Liver (tissue), 9 donors: Measurements from ENCODE around the gene HMG20B. TPM values are rescaled to one million over a fixed set of nuclear protein-coding genes. Genes with fewer than 3 reads are reported as not detected.

ENCODE experiments used
- DNase-seq: peaks from one replicate; pipeline ENCODE4 v3.0.0-alpha.2; 2017; ENCODE audit warnings: low spot score
- H3K27ac ChIP-seq, 2 donors: one replicate each; pipeline ENCODE4 v1.7.0; 2013; ENCODE audit warnings: inconsistent platforms in 2 of 2, low read length in 2 of 2, control low read depth in 1 of 2, low read depth in 1 of 2, mild to moderate bottlenecking in 1 of 2
- H3K27me3 ChIP-seq, 4 donors: one replicate each; pipeline versions ENCODE4 v1.6.1 to v1.7.0; 2013; ENCODE audit warnings: low read length in 3 of 4, inconsistent platforms in 1 of 4, mild to moderate bottlenecking in 1 of 4, moderate library complexity in 1 of 4; ENCODE audit not compliant: control insufficient read depth in 4 of 4, insufficient read depth in 4 of 4
- H3K36me3 ChIP-seq, 4 donors: one replicate each; pipeline versions ENCODE4 v1.6.1 to v1.7.0; 2013; ENCODE audit warnings: low read length in 3 of 4, mild to moderate bottlenecking in 3 of 4, low read depth in 1 of 4, moderate library complexity in 1 of 4; ENCODE audit not compliant: control insufficient read depth in 4 of 4, insufficient read depth in 3 of 4
- H3K4me1 ChIP-seq, 4 donors: one replicate each; pipeline versions ENCODE4 v1.6.1 to v1.7.0; 2013; ENCODE audit warnings: low read length in 3 of 4, mild to moderate bottlenecking in 3 of 4, moderate library complexity in 1 of 4; ENCODE audit not compliant: control insufficient read depth in 4 of 4, insufficient read depth in 4 of 4
- H3K4me3 ChIP-seq, 3 donors: one replicate each; pipeline versions ENCODE4 v1.6.1 to v1.7.0; 2013; ENCODE audit warnings: low read length in 3 of 3, control low read depth in 1 of 3, low read depth in 1 of 3, mild to moderate bottlenecking in 1 of 3
- H3K9ac ChIP-seq, 2 donors: one replicate each; pipeline ENCODE4 v1.7.0; 2013; ENCODE audit warnings: low read length in 2 of 2, mild to moderate bottlenecking in 2 of 2, moderate library complexity in 2 of 2, control low read depth in 1 of 2, low read depth in 1 of 2
- H3K9me3 ChIP-seq, 4 donors: one replicate each; pipeline versions ENCODE4 v1.6.1 to v1.7.0; 2013; ENCODE audit warnings: low read length in 3 of 4; ENCODE audit not compliant: control insufficient read depth in 4 of 4
- EGR1 ChIP-seq, 2 donors: IDR thresholded peaks; 2 replicates each; pipeline ENCODE4 v1.6.1; 2016 to 2018; ENCODE audit warnings: antibody characterized with exemption in 2 of 2, low read depth in 2 of 2
- GABPA ChIP-seq, 2 donors: IDR thresholded peaks in 1 of 2; conservative IDR thresholded peaks in 1 of 2; 2 replicates each; pipeline ENCODE4 v1.6.1; 2016; ENCODE audit warnings: antibody characterized with exemption in 2 of 2, mild to moderate bottlenecking in 1 of 2, moderate library complexity in 1 of 2
- HNF4A ChIP-seq, 2 donors: conservative IDR thresholded peaks; 2 replicates each; pipeline ENCODE4 v1.6.1; 2016; ENCODE audit warnings: antibody characterized with exemption in 2 of 2, mild to moderate bottlenecking in 2 of 2
- HNF4G ChIP-seq: IDR thresholded peaks from 2 replicates; pipeline ENCODE4 v1.6.1; 2016; ENCODE audit warnings: antibody characterized with exemption
- JUND ChIP-seq, 2 donors: IDR thresholded peaks; 2 replicates each; pipeline ENCODE4 v1.6.1; 2016; ENCODE audit warnings: antibody characterized with exemption in 2 of 2
- NR2F2 ChIP-seq: IDR thresholded peaks from 2 replicates; pipeline ENCODE4 v1.6.1; 2016; ENCODE audit warnings: antibody characterized with exemption
- RXRA ChIP-seq, 2 donors: IDR thresholded peaks; 2 replicates each; pipeline ENCODE4 v1.6.1; 2017 to 2018; ENCODE audit warnings: antibody characterized with exemption in 2 of 2, mild to moderate bottlenecking in 1 of 2
- SP1 ChIP-seq: IDR thresholded peaks from 2 replicates; pipeline ENCODE4 v1.6.1; 2018; ENCODE audit warnings: antibody characterized with exemption, mild to moderate bottlenecking
- YY1 ChIP-seq: IDR thresholded peaks from 2 replicates; pipeline ENCODE4 v1.6.1; 2016; ENCODE audit warnings: antibody characterized with exemption, mild to moderate bottlenecking
- whole genome bisulfite sequencing: extraction: QIAGEN DNeasy Blood & Tissue Kit; methylation state at CpG from one replicate; pipeline ENCODE4 v1.1.7; 2013; 5-methylcytosine and 5-hydroxymethylcytosine counted together
- polyA plus RNA-seq, 2 donors: library from polyadenylated mRNA; stranded (reverse) in 1 of 2; unstranded in 1 of 2; fragments of 200-250 nt in 1 of 2; fragments of >200 nt in 1 of 2; fragmentation: Nextera tagmentation in 1 of 2; extraction: Ambion mirVana in 1 of 2; gene quantifications; one replicate each; pipeline versions ENCODE4 v1.2.1 to v1.2.3, GENCODE V29; 2013 to 2015
- total RNA-seq, 2 donors: library from RNA; depleted of rRNA; stranded (reverse); fragments of >200 nt; gene quantifications; one replicate each; pipeline ENCODE4 v1.2.3, GENCODE V29; 2014
- TF ChIP-seq, protein P1 (sequence below): IDR thresholded peaks from 2 replicates; pipeline ENCODE4 v1.6.1; 2016; ENCODE audit warnings: antibody characterized with exemption
- TF ChIP-seq, protein P2 (sequence below): IDR thresholded peaks from 2 replicates; pipeline ENCODE4 v1.6.1; 2016; ENCODE audit warnings: antibody characterized with exemption
- TF ChIP-seq, protein P3 (sequence below): IDR thresholded peaks from 2 replicates; pipeline ENCODE4 v1.6.1; 2016; ENCODE audit warnings: antibody characterized with exemption
- donor health status: healthy.
- donor health status: healthy.
- donor health status: healthy.
- donor health status: healthy.
- donor health status: healthy.

The HMG20B gene
- total and polyA plus RNA-seq, 4 donors, result 28.6 to 35.1 (median 30.5) TPM

DNA sequence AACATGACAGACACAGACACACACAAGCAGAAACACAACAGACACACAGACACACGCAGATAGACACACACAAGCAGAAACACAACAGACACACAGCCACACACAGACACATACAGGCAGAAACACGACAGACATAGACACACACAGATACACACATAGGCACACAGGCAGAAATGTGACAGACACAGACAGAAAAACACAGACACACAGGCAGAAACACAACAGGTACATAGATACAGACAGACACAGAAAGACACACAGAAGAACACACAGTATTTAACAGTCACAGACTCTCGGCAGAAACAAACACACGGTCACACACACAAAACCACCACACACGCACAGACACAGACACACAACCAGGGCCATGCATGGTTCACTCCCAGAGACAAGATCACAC is 33.0 kb downstream of the HMG20B start:
- no peak overlapping the region for H3K9ac ChIP-seq
- H3K27me3 ChIP-seq, result no peaks in the 10 kb centered on the region
- H3K27ac ChIP-seq, result peak overlapping the region in 1 of 2 donors; percentile 73
- H3K4me3 ChIP-seq, result peak overlapping the region in 2 of 3 donors; percentile 2 to 55
- H3K4me1 ChIP-seq, result peaks cover 0 to 8% (median 4%) of the 10 kb centered on the region in 4 donors
- 51% methylated on average over 5 of the region's 5 CpGs for WGBS
- H3K36me3 ChIP-seq, result peaks cover 0 to 2% (median 0%) of the 10 kb centered on the region in 4 donors
- DNase-seq, result no peak
- no peaks in the 10 kb centered on the region for H3K9me3 ChIP-seq
- TF ChIP-seq YY1 (no peak), SP1 (no peak), HNF4G (no peak), NR2F2 (no peak), JUND (IDR thresholded peaks at IDR 0.05) (no peak), HNF4A (conservative IDR thresholded peaks at IDR 0.05) (no peak), EGR1 (IDR thresholded peaks at IDR 0.05; ENCODE audit: low read depth in 2 of 2) (no peak), RXRA (IDR thresholded peaks at IDR 0.05) (no peak)
- TF ChIP-seq, protein P1, sequence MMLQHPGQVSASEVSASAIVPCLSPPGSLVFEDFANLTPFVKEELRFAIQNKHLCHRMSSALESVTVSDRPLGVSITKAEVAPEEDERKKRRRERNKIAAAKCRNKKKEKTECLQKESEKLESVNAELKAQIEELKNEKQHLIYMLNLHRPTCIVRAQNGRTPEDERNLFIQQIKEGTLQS, result no peak
- TF ChIP-seq, protein P2, sequence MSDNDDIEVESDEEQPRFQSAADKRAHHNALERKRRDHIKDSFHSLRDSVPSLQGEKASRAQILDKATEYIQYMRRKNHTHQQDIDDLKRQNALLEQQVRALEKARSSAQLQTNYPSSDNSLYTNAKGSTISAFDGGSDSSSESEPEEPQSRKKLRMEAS, result no peak
- TF ChIP-seq, protein P3, sequence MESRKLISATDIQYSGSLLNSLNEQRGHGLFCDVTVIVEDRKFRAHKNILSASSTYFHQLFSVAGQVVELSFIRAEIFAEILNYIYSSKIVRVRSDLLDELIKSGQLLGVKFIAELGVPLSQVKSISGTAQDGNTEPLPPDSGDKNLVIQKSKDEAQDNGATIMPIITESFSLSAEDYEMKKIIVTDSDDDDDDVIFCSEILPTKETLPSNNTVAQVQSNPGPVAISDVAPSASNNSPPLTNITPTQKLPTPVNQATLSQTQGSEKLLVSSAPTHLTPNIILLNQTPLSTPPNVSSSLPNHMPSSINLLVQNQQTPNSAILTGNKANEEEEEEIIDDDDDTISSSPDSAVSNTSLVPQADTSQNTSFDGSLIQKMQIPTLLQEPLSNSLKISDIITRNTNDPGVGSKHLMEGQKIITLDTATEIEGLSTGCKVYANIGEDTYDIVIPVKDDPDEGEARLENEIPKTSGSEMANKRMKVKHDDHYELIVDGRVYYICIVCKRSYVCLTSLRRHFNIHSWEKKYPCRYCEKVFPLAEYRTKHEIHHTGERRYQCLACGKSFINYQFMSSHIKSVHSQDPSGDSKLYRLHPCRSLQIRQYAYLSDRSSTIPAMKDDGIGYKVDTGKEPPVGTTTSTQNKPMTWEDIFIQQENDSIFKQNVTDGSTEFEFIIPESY, result no peak

DNA sequence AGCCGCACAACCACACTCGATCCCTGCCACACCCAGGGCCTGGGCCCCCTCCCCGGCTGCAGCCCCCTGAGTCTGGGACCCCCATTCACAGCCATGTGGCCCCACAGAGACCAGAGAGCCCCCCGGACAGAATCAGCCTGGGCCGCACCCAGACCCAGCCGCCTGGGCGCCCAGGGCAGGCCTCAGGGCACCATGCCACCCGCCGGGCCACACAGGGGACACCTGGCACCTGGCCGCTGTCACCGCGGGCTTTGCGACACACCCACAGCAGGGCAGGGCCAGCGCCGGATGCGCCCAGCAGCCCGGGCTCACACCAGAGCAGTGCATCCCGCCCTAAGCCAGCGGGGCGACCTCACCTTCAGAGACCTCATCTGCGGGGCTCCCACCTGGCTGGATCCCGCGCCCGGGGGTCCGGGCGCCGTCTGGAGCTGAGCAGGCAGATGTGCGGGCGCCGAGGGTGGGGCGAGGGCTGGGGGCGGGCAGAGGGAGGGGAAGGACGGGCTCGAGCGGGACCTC is 33.5 kb downstream of the HMG20B start:
- H3K27me3 ChIP-seq, result no peaks in the 10 kb centered on the region
- TF ChIP-seq GABPA (IDR thresholded peaks at IDR 0.05 in 1 of 2, conservative IDR thresholded peaks at IDR 0.05 in 1 of 2), result no peak
- TF ChIP-seq, protein P2, result no peak
- TF ChIP-seq, protein P3, result no peak
- WGBS, result 7% methylated on average over 35 of the region's 35 CpGs
- DNase-seq, result no peak
- peak overlapping the region; percentile 69 to 73 for H3K27ac ChIP-seq
- peak overlapping the region in 2 of 3 donors; percentile 2 to 55 for H3K4me3 ChIP-seq
- H3K4me1 ChIP-seq, result peaks cover 0 to 8% (median 4%) of the 10 kb centered on the region in 4 donors
- H3K36me3 ChIP-seq, result peaks cover 0 to 2% (median under 1%) of the 10 kb centered on the region in 4 donors
- H3K9ac ChIP-seq, result no peak overlapping the region
- no peaks in the 10 kb centered on the region for H3K9me3 ChIP-seq
